NCI-H2196 treated with DMSO at 0.1 percent for 48 hours (cell line): ENCODE measurements around the gene OPRL1.

Experiments
- DNase-seq: peaks from one replicate; lab custom pipeline; 2025; ENCODE audit not compliant: unreplicated experiment; lab: John Stamatoyannopoulos, UW

Gene OPRL1

DNA sequence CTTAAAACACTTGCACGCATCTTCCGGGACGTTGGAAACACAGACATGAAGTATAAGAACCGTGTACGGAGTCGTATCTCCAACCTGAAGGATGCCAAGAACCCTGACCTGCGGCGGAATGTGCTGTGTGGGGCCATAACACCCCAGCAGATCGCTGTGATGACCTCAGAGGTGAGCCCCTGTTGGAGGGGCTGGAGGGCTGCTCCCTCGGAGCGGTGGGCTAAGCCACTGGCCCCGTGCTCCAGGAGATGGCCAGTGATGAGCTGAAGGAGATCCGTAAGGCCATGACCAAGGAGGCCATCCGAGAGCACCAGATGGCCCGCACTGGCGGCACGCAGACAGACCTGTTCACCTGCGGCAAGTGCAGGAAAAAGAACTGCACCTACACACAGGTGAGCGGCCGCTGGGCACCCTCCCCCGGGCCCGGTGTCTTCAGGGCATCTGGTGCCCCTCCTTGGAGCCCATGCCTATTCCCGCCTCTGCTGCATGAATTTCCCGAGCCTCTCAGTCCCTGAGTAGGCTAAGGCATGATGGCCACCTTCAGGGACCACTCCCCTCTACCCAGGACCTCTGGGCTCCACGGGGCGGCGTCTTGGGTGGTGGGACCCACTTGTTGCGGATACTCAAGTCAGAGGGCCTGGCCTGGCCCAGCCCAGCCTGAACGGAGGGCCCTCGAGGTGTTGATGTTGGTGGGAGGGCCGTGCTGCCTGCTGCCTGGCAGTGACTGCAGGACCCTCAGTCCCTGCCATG lies 9.5 kb upstream of the OPRL1 start:
- no peak for DNase-seq

- DNase-seq: no peak
Observed at GRCh38 chr20:64071341-64072332, 8.2 kb upstream of the OPRL1 start.

DNA sequence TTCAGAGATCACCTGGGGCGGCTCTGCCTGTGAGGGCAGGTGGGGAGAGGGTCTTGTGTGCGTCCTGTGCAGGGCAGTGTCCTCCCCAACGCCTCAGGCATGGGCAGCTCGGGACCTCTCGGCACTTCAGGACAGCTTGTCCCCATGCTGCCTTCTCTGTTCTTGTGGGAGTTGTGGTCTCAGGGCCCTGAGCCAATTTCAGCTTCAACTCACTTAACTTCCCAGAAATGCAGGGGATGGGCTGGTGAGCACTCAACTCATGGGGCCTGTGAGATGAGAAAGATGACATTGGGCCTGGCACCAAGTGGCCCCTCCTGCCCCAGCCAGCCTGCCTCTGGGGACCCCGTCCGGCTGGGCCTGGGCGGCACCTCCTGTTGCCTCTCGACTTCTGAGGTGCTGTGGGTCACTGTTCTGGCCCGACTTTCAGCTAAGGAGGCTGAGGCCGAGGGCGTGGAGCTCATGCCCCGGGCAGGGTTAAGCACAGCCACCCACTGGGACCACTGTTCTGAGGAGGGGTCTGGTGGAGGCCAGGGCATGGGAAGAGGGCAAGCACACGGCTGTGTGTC lies 7.3 kb upstream of the OPRL1 start:
- no peak for DNase-seq

DNA sequence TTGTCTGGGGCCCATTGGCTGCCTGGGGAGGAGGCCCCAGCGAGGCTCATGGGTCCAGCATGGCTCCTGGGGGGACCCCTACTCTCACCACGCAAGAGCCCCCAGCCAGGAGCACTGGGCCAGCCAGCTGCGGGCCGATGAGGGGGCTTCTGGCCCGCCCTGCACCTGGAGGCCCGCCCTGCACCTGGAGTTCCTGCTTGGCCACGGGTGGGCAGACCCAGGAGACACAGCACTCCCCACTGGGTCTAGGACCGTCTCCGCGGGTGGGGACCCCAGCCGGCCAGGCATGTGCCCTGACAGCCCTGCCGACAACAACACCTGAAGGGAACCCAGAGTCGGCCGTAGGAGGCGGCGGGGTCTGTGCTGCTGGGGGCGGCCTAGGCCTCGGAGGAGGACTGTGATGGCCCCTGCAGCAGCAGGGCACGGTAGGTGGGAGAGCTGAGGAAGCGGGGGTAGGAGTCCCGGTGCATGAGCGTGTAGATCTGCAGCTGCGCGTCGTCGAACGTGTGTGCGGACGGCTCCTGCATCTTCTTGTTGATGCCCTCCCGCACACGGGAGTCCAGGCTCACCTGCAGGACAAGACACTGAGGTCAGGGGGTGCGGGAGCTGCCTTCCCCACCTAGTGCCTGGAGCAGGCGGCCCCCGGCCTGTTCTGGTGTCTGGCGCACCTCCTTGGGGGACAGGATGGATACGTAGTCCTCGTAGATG lies 6.3 kb upstream of the OPRL1 start:
- no peak for DNase-seq

GRCh38 chr20:64074184-64074789 lies 5.6 kb upstream of the OPRL1 start:
- no peak for DNase-seq

DNA sequence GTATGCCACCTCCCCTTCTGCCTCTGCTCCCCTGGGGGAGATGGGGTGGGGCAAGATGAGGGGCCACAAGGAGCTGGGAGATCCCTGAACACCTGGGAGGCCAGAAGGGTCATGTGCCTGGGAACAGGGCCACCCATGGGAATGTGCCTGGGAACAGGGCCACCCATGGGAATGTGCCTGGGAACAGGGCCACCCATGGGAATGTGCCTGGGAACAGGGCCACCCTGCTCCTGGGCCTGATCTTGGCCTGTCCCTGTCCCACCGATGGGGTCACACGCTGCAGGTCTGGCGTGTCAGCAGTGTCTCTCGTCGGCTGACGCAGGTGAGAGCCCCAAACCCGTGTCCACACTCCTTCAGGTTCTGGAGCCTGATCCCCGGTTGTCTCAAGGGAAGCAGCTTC lies 4.9 kb upstream of the OPRL1 start:
- no peak for DNase-seq

- no peak for DNase-seq
Observed at GRCh38 chr20:64075556-64075955, 4.3 kb upstream of the OPRL1 start.

DNA sequence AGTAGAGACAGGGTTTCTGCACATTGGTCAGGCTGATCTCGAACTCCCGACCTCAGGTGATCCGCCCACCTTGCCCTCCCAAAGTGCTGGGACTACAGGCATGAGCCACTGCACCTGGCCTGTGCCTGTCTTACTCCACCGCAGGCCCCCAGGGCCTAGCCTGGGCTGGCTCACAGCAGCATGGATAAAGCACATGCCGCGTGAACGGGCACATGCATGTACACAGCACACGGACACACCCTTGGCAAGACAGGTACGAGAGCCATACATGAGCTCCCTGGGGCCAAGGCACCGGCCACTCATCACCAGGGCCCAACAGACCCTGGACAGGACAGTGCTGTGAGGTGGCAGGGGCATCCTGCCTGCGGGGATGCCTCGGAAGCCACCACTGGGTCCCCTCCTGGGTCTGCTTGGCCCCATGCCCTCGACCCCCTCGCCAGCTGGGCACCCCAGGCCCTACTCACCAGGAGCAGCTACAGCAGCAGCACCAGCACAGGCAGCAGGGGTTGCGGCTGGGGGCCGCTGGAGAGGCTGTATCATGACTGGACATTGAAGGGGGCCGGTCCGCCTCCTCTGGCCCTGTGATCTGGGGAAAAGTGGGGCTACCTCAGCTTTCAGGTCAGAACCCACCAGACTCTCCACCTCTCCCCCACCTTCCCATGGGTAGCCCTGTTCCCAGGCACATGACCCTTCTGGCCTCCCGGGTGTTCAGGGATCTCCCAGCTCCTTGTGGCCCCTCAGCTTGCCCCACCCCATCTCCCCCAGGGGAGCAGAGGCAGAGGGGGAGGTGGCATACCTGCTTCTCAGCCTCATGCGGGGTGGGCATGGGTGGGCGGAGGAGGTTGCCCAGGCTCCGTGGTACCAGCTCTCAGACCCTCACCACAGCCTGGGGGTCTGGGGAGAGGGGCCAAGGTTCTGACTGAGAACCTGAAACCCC lies 3.6 kb upstream of the OPRL1 start:
- no peak for DNase-seq

GRCh38 chr20:64077094-64077493 lies 2.8 kb upstream of the OPRL1 start:
- no peak for DNase-seq

- DNase-seq: no peak
Observed at GRCh38 chr20:64077541-64077875, 2.4 kb upstream of the OPRL1 start.

DNA sequence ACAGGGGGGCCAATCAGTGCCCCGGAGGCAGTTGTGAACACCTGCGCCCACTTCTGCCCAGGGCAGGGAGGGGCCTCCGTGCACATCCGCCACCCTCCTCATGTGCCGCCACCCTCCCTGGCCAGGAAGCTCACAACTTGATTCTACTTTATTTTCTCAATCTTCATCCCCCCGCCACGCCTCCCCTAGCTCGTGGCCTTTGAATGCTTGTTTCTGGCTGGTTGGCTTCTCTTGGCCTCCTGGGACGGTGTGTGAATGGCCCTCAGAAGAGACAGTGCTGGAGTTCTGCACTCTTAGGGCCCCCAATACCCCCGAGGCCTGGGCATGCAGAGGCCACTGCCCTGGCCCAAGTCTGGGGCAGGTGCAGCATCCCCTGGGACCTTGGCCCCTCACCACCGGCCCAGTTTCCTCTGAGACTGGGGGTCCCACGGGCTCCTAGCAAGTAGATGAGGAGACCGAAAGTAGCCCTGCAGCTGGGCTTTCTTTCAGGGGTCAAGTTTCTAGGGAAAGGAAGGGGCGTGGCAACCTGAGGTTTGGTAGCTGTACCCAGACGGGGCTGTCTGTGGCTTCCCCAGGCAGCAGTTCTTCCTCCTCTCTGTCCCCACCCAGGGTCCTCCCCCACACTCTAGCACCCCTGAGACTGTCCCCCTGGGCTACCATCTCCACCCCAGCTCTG lies 1.9 kb upstream of the OPRL1 start:
- no peak for DNase-seq

DNA sequence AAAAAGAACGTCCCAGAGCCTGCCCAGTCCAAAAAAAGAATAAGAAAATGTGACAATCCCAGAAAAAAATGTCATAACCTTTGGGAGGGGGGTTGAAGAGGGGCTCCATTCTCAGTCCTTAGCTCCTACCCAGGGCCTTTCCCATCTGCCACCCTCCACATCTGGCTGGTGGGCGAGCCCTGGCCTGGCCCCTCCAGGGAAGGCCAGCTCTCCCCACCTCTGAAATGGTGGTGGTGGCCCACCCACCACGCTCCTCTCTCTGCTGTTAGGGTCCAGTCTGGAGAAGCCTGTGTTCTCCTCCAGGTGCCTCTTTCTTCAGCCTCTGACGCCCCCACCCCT lies 979 bp upstream of the OPRL1 start:
- DNase-seq: no peak

DNA sequence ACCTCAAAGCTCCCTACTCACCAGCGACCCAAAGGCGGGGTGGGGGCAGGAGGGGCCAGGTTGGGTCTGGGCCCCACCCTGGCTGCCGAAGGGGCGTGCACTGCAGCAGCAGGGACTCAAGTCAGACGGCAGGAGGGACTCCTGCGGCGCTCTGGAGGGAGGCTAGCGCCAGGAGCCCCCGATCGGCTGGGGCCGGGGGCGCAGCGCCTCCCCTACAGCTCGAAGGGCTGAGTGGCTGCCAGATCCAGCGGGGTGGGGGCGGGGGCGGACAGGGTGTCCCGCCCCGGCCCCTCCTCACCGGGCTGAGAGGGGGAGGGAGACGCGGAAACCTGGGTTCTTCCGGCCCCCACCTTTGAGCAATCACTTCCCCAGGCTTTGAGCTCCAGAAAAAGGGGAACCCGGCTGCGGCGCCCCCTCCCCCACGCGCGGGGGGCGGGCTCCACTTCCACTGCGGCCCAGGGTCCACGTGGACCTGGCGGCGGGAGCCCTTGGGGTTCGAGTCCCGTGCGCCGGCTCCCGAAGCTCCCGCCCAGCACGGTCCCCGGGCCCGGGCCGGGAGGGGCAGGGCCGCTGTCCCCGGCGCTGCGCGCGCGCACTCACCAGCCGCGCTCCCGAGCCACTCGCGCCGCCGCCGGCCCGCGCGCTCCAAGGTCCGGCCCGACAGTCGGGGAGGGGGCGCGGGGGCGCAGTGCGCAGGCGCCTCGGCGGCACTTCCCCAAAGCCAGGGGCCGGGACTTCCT lies 439 bp upstream of the OPRL1 start, which contains the start of gene RGS19:
RGS19 (minus strand) TSS at position 246 of the 740 bp plus-strand sequence. CDS start 2,632 bp downstream, outside the sequence.
- DNase-seq: peak; percentile 64

DNA sequence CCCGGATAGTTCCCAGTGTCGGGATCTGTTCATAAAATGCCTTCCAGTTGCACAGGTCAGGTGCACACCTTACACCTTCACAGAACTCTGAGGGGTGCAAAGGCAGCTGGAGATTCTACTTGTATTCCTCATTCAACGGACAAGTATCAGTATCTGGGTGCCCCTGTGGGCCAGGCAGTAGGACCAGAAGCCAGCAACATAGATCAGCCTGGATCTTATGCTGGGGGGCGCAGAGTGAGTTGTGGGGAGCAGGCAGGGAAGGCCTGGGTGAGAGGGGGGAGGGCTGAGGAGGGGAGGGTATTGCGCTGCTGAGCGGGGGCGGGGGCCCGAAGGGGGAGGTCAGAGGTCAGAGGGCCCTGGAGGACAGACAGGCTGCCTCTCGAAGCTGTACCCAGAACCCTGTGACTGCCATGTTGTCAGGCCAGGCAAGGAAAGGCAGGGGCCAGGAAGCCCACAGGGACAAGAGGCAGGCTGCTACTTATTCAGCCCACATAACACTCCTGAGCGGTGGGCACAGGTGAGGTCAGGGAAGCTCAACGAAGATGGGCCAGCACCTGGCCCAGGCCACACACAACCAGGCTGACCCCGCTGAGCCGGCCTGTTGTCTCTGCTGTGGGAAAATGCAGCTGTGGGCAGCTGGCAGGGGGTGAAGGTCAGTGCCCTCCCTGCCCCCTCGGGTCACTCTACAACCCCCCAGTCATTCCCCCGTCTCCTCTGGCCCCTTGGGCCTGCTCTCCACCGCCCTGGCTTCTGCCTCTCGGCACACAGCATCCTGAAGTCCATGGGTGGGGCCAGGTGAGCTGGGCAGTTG lies 1.1 kb downstream of the OPRL1 start:
- DNase-seq: no peak

- no peak for DNase-seq
Observed at GRCh38 chr20:64081624-64081964, 1.7 kb downstream of the OPRL1 start.

DNA sequence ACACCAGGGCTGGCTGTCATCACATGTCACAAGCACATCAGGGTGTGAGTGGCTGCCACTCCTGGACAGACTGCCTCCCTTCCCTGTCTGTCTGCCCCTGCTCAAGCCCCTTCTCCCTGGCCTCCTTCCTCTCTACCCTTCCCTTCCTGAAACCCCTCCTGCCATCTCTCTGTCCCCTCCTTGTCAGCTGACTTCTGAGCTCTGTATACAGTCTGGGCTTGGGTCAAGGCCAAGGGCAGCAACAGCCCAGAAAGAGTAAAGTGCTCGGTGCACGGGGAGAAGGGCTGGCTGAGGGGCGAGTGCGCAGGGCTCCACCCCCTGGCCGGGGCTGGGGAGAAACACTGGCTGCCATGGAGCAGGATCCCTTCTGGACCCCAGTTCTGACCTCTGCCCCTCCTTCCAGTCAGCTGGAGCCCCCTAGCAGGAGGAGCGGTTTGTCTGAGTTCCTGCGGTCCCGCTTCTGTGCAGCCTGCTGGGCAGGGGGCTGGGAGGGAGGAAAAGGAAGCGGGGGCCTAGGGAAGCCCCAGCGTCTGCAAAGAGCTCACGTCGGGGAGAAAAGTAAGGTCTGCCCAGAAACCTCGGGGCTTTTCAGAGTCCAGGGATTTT lies 2.3 kb downstream of the OPRL1 start:
- DNase-seq: no peak

DNA sequence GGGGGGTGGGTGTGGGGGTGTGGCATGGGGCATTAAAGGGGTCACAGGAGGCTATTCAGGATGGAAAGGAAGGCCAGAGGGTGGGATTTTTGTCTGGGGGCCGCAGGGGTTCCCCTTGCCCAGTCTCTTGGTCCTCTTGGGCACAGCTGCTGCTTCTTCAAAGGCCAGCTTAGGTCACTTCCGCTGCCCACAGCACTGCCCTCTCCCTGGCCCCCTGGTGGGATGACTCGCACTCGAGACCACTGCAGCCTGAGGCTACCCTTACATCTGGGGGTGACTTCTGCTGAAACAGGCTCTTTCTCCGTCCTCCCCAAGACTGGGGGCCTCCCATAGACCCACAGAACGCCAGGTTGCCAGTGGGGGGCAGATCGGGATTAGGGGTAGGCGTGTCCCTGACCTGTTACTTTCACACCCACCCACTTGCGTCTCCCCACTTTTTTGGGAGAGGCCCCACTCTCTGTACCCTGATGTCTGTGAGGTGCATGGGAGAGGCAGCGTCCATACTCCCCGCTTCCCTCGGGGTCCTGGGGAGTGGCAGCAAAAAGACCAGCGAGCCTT lies 3.0 kb downstream of the OPRL1 start:
- DNase-seq: no peak
